Loucy (cell line): ENCODE results near the gene LAMB3.

ENCODE experiments used
- CTCF ChIP-seq: fragments of 200-600 bp; sonication (generic); conservative IDR thresholded peaks from 2 replicates; pipeline ENCODE4 v1.5.1; 2014; ENCODE audit warnings: mild to moderate bottlenecking, antibody characterized with exemption, low read length
- EZH2phosphoT487 ChIP-seq: fragments of 200-600 bp; IDR thresholded peaks from 2 replicates; pipeline ENCODE4 v1.6.1; 2018; ENCODE audit warnings: antibody characterized with exemption, mild to moderate bottlenecking, moderate library complexity, borderline replicate concordance

- TF ChIP-seq CTCF (peak; percentile 85), EZH2phosphoT487 (no peak)
These were observed 86.2 kb downstream of the LAMB3 start for GRCh38 chr1:209565759-209566678.
